ENCODE measurements around the gene OCA2.

- TF ChIP-seq CTCF (IDR thresholded peaks at IDR 0.05) (no peak), EP300 (IDR thresholded peaks at IDR 0.05) (no peak)
Observed at GRCh38 chr15:27970661-27971392, 128.3 kb downstream of the OCA2 start.
